BLaER1 treated with 17β-estradiol and CSF1 and Interleukin-3, amounts not matched to agents 10 nM and 100 nM (cell line): ENCODE results near the gene WBP1L.
"Not testable (repeated sequence)": the region's sequence is repeated elsewhere in the genome, so short reads cannot be mapped to it uniquely, and the experiment has no call there.

Experiments used
- H3K27ac ChIP-seq, 11 experiments: shearing (Covaris generic); formaldehyde crosslinking; 2 replicates each; pipeline ENCODE4 v1.8.1; 2022
- H3K27me3 ChIP-seq, 11 experiments: shearing (Covaris generic); formaldehyde crosslinking; 2 replicates each; pipeline ENCODE4 v1.8.1; 2022
- H3K36me3 ChIP-seq, 11 experiments: shearing (Covaris generic); formaldehyde crosslinking; 2 replicates each; pipeline ENCODE4 v1.8.1; 2022
- H3K4me1 ChIP-seq, 10 experiments: shearing (Covaris generic); formaldehyde crosslinking; 2 replicates each; pipeline ENCODE4 v1.8.1; 2022
- H3K4me2 ChIP-seq, 11 experiments: shearing (Covaris generic); formaldehyde crosslinking; 2 replicates each; pipeline ENCODE4 v1.8.1; 2022
- H3K4me3 ChIP-seq, 10 experiments: shearing (Covaris generic); formaldehyde crosslinking; 2 replicates each; pipeline ENCODE4 v1.8.1; 2022
- H3K9ac ChIP-seq, 11 experiments: shearing (Covaris generic); formaldehyde crosslinking; 2 replicates each; pipeline ENCODE4 v1.8.1; 2022
- H3K9me3 ChIP-seq, 11 experiments: shearing (Covaris generic); formaldehyde crosslinking; replicated peaks in 1 of 11; 2 replicates each; pipeline ENCODE4 v1.8.1; 2022
- H4K20me1 ChIP-seq, 11 experiments: shearing (Covaris generic); formaldehyde crosslinking; 2 replicates each; pipeline ENCODE4 v1.8.1; 2022
- Cebpa-rat ChIP-seq, 11 experiments: shearing (Covaris generic); IDR thresholded peaks; 2 replicates each; pipeline ENCODE4 v1.8.1; 2022

Gene WBP1L

GRCh38 chr10:102743588-102744373 is at the start of gene WBP1L:
Gene WBP1L, plus strand, starts transcription at chr10:102743948. Its CDS starts 106 bp downstream, at chr10:102744054.
- H4K20me1 ChIP-seq: peaks cover 0 to 34% (median 0%) of the 10 kb centered on the region in 11 experiments; a peak in 7 of 22 replicates
- no peaks in the 10 kb centered on the region for H3K9me3 ChIP-seq
- no peaks in the 10 kb centered on the region for H3K27me3 ChIP-seq
- peaks cover 30 to 74% (median 35%) of the 10 kb centered on the region in 10 experiments for H3K4me1 ChIP-seq
- H3K36me3 ChIP-seq: peaks cover 0 to 11% (median 6%) of the 10 kb centered on the region in 11 experiments; a peak in 5 of 22 replicates
- H3K27ac ChIP-seq: peak within 1 kb of the TSS; percentile 71 to 93 (median 83)
- peak within 1 kb of the TSS; percentile 83 to 100 (median 92) for H3K4me3 ChIP-seq
- TF ChIP-seq Cebpa-rat (IDR thresholded peaks at IDR 0.05): no peak
- H3K4me2 ChIP-seq: peak within 1 kb of the TSS; percentile 80 to 97 (median 87)
- H3K9ac ChIP-seq: peak within 1 kb of the TSS; percentile 79 to 97 (median 87)

- H3K27ac ChIP-seq, H3K9ac ChIP-seq, H3K9me3 ChIP-seq: not testable (repeated sequence)
Measured at GRCh38 chr10:102695401-102695800, 48.3 kb upstream of the WBP1L start.

GRCh38 chr10:102696736-102697135 is 47.0 kb upstream of the WBP1L start:
- Histone ChIP-seq H3K27ac (no peak overlapping the region), H3K27me3 (no peaks in the 10 kb centered on the region), H3K9ac (no peak overlapping the region), H4K20me1 (no peaks in the 10 kb centered on the region), H3K4me1 (peaks cover 13 to 25% (median 17%) of the 10 kb centered on the region in 10 experiments; a peak in 17 of 20 replicates), H3K4me3 (no peak overlapping the region), H3K9me3 (no peaks in the 10 kb centered on the region), H3K36me3 (peaks cover 41 to 74% (median 50%) of the 10 kb centered on the region in 11 experiments), H3K4me2 (no peak overlapping the region)
- no peak for TF ChIP-seq Cebpa-rat (IDR thresholded peaks at IDR 0.05)

More at GRCh38 chr10:102695401-102695800, 48.3 kb upstream of the WBP1L start:
- H3K36me3 ChIP-seq: peaks cover 41 to 74% (median 50%) of the 10 kb centered on the region in 11 experiments
- not testable (repeated sequence) for H3K4me3 ChIP-seq, H3K27me3 ChIP-seq, H4K20me1 ChIP-seq, H3K4me2 ChIP-seq
- H3K4me1 ChIP-seq: peaks cover 4 to 16% (median 7%) of the 10 kb centered on the region in 10 experiments; a peak in 12 of 20 replicates

GRCh38 chr10:102698894-102699293 is 44.9 kb upstream of the WBP1L start:
- Histone ChIP-seq H3K4me3 (no peak overlapping the region), H3K4me2 (no peak overlapping the region), H3K9ac (no peak overlapping the region), H4K20me1 (no peaks in the 10 kb centered on the region), H3K9me3 (no peaks in the 10 kb centered on the region), H3K27me3 (no peaks in the 10 kb centered on the region), H3K4me1 (peaks cover 13 to 26% (median 17%) of the 10 kb centered on the region in 10 experiments; a peak in 17 of 20 replicates), H3K27ac (no peak overlapping the region), H3K36me3 (peaks cover 36 to 66% (median 50%) of the 10 kb centered on the region in 11 experiments)
- no peak for TF ChIP-seq Cebpa-rat (IDR thresholded peaks at IDR 0.05)

- no peaks in the 10 kb centered on the region for H3K27me3 ChIP-seq
- peaks cover 27 to 46% (median 34%) of the 10 kb centered on the region in 10 experiments for H3K4me1 ChIP-seq
- no peak overlapping the region for H3K4me3 ChIP-seq
- H4K20me1 ChIP-seq: peaks cover 0 to 7% (median 0%) of the 10 kb centered on the region in 11 experiments; a peak in 5 of 22 replicates
- H3K36me3 ChIP-seq: peaks cover 29 to 49% (median 38%) of the 10 kb centered on the region in 11 experiments
- no peak overlapping the region for H3K9ac ChIP-seq
- TF ChIP-seq Cebpa-rat (IDR thresholded peaks at IDR 0.05): no peak
- peak overlapping the region in 9 of 11 experiments; percentile 2 to 52 (median 24); a peak in 11 of 22 replicates for H3K4me2 ChIP-seq
- H3K9me3 ChIP-seq: no peaks in the 10 kb centered on the region
- H3K27ac ChIP-seq: no peak overlapping the region
Measured at GRCh38 chr10:102701272-102701671, 42.5 kb upstream of the WBP1L start.

GRCh38 chr10:102701796-102702195 is 42.0 kb upstream of the WBP1L start:
- H3K4me1 ChIP-seq: peaks cover 30 to 47% (median 39%) of the 10 kb centered on the region in 10 experiments
- H3K4me2 ChIP-seq: peak overlapping the region in 4 of 11 experiments; percentile 24 to 50 (median 44); a peak in 6 of 22 replicates
- H3K9ac ChIP-seq: no peak overlapping the region
- no peaks in the 10 kb centered on the region for H3K27me3 ChIP-seq
- no peak overlapping the region for H3K27ac ChIP-seq
- no peak overlapping the region for H3K4me3 ChIP-seq
- no peak for TF ChIP-seq Cebpa-rat (IDR thresholded peaks at IDR 0.05)
- no peaks in the 10 kb centered on the region for H3K9me3 ChIP-seq
- H3K36me3 ChIP-seq: peaks cover 24 to 43% (median 33%) of the 10 kb centered on the region in 11 experiments
- peaks cover 0 to 7% (median 0%) of the 10 kb centered on the region in 11 experiments; a peak in 5 of 22 replicates for H4K20me1 ChIP-seq

- peaks cover 33 to 51% (median 42%) of the 10 kb centered on the region in 10 experiments for H3K4me1 ChIP-seq
- H3K27me3 ChIP-seq: no peaks in the 10 kb centered on the region
- no peak overlapping the region for H3K4me3 ChIP-seq
- H4K20me1 ChIP-seq: peaks cover 0 to 7% (median 0%) of the 10 kb centered on the region in 11 experiments; a peak in 5 of 22 replicates
- no peak overlapping the region for H3K27ac ChIP-seq
- H3K4me2 ChIP-seq: no peak overlapping the region
- H3K9ac ChIP-seq: no peak overlapping the region
- H3K9me3 ChIP-seq: no peaks in the 10 kb centered on the region
- H3K36me3 ChIP-seq: peaks cover 15 to 34% (median 24%) of the 10 kb centered on the region in 11 experiments
- TF ChIP-seq Cebpa-rat (IDR thresholded peaks at IDR 0.05): no peak
Measured at GRCh38 chr10:102702742-102703141, 41.0 kb upstream of the WBP1L start.

- peaks cover 0 to 14% (median 4%) of the 10 kb centered on the region in 11 experiments; a peak in 9 of 22 replicates for H3K36me3 ChIP-seq
- H3K4me2 ChIP-seq: peak overlapping the region; percentile 36 to 87 (median 53)
- H4K20me1 ChIP-seq: peaks cover 0 to 7% (median 0%) of the 10 kb centered on the region in 11 experiments; a peak in 5 of 22 replicates
- no peak for TF ChIP-seq Cebpa-rat (IDR thresholded peaks at IDR 0.05)
- no peaks in the 10 kb centered on the region for H3K27me3 ChIP-seq
- no peak overlapping the region for H3K27ac ChIP-seq
- H3K9me3 ChIP-seq: no peaks in the 10 kb centered on the region
- no peak overlapping the region for H3K4me3 ChIP-seq
- peaks cover 32 to 50% (median 42%) of the 10 kb centered on the region in 10 experiments for H3K4me1 ChIP-seq
- no peak overlapping the region for H3K9ac ChIP-seq
Measured at GRCh38 chr10:102704915-102705314, 38.8 kb upstream of the WBP1L start.

GRCh38 chr10:102705531-102705930 is 38.2 kb upstream of the WBP1L start:
- Histone ChIP-seq H3K27ac (peak overlapping the region in 2 of 11 experiments; percentile 28 to 40; a peak in 2 of 22 replicates), H4K20me1 (peaks cover 0 to 7% (median 0%) of the 10 kb centered on the region in 11 experiments; a peak in 5 of 22 replicates), H3K4me1 (peaks cover 26 to 50% (median 40%) of the 10 kb centered on the region in 10 experiments), H3K9ac (peak overlapping the region in 3 of 11 experiments; percentile 18 to 42 (median 20); a peak in 2 of 22 replicates), H3K4me2 (peak overlapping the region; percentile 36 to 87 (median 53)), H3K27me3 (no peaks in the 10 kb centered on the region), H3K9me3 (no peaks in the 10 kb centered on the region), H3K36me3 (peaks cover 0 to 14% (median 4%) of the 10 kb centered on the region in 11 experiments; a peak in 7 of 22 replicates), H3K4me3 (no peak overlapping the region)
- TF ChIP-seq Cebpa-rat (IDR thresholded peaks at IDR 0.05): no peak
